KG1 (cell line): ENCODE measurements around the gene CALHM4.
A peak's percentile ranks its signal among the peaks of the same experiment; 100 is the strongest.

Experiments
- DNase-seq: peaks from one replicate; lab custom pipeline; 2025; lab: John Stamatoyannopoulos, UW

The CALHM4 gene

GRCh38 chr6:116553451-116553850 lies at the start of gene CALHM4:
Gene CALHM4, plus strand, starts transcription at chr6:116553751. Its CDS starts 43 bp downstream, at chr6:116553794.
- DNase-seq = no peak

GRCh38 chr6:116507324-116507723 lies 46.2 kb upstream of the CALHM4 start:
- DNase-seq = no peak

- no peak for DNase-seq
Measured at GRCh38 chr6:116508527-116508926, 45.0 kb upstream of the CALHM4 start.

- DNase-seq = no peak
Measured at GRCh38 chr6:116511424-116512110, 42.0 kb upstream of the CALHM4 start, which contains the start of gene CALHM5. Gene CALHM5, plus strand, starts transcription at chr6:116511639. Its CDS starts 58 bp downstream, at chr6:116511697.

- no peak for DNase-seq
Measured at GRCh38 chr6:116512111-116512559, 41.4 kb upstream of the CALHM4 start.

GRCh38 chr6:116512734-116513133 lies 40.8 kb upstream of the CALHM4 start:
- no peak for DNase-seq

GRCh38 chr6:116513224-116513875 lies 40.2 kb upstream of the CALHM4 start:
- no peak for DNase-seq

GRCh38 chr6:116514111-116514510 lies 39.4 kb upstream of the CALHM4 start:
- no peak for DNase-seq

GRCh38 chr6:116515141-116515540 lies 38.4 kb upstream of the CALHM4 start:
- no peak for DNase-seq

- DNase-seq = no peak
Measured at GRCh38 chr6:116518621-116519368, 34.8 kb upstream of the CALHM4 start.

GRCh38 chr6:116522896-116523295 lies 30.7 kb upstream of the CALHM4 start:
- DNase-seq = no peak

- no peak for DNase-seq
Measured at GRCh38 chr6:116524236-116524635, 29.3 kb upstream of the CALHM4 start.

- DNase-seq = no peak
Measured at GRCh38 chr6:116528133-116528532, 25.4 kb upstream of the CALHM4 start.

GRCh38 chr6:116528780-116529179 lies 24.8 kb upstream of the CALHM4 start:
- no peak for DNase-seq

- no peak for DNase-seq
Measured at GRCh38 chr6:116529466-116530290, 23.9 kb upstream of the CALHM4 start.

- DNase-seq = no peak
Measured at GRCh38 chr6:116530436-116530835, 23.1 kb upstream of the CALHM4 start.

GRCh38 chr6:116531675-116532570 lies 21.6 kb upstream of the CALHM4 start:
- DNase-seq = peak; percentile 45

GRCh38 chr6:116533233-116533957 lies 20.2 kb upstream of the CALHM4 start:
- DNase-seq = no peak

GRCh38 chr6:116535109-116535508 lies 18.4 kb upstream of the CALHM4 start:
- no peak for DNase-seq

- DNase-seq = peak; percentile 66
Measured at GRCh38 chr6:116536216-116536621, 17.3 kb upstream of the CALHM4 start.
